Cardiac muscle cell (in vitro differentiated cells and primary cell): Measurements from ENCODE around the gene TNN. TPM values are rescaled to one million over a fixed set of nuclear protein-coding genes. Genes with fewer than 3 reads are reported as not detected.

ENCODE experiments used
- DNase-seq, 2 donors: peaks; one replicate each; pipeline versions ENCODE4 v3.0.0 to v3.0.0-alpha.2; 2010 to 2017; ENCODE audit warnings: low read depth in 1 of 2, low spot score in 1 of 2
- H3K27ac ChIP-seq: fragments of 200-600 bp; sonication (generic); 2 replicates; pipeline ENCODE4 v1.5.1; 2016
- H3K27me3 ChIP-seq: fragments of 200-600 bp; sonication (generic); 2 replicates; pipeline ENCODE4 v1.6.0; 2016; ENCODE audit warnings: control low read depth
- H3K36me3 ChIP-seq: fragments of 200-600 bp; sonication (generic); 2 replicates; pipeline ENCODE4 v1.5.1; 2016; ENCODE audit warnings: control low read depth
- H3K4me1 ChIP-seq: fragments of 200-600 bp; sonication (generic); 2 replicates; pipeline ENCODE4 v1.8.1; 2017; ENCODE audit warnings: low read depth, mild to moderate bottlenecking, mixed run types
- H3K4me3 ChIP-seq: fragments of 200-600 bp; sonication (generic); 2 replicates; pipeline ENCODE4 v1.5.1; 2016; ENCODE audit warnings: mild to moderate bottlenecking
- H3K9me3 ChIP-seq: fragments of 200-600 bp; sonication (generic); 2 replicates; pipeline ENCODE4 v1.5.1; 2017; ENCODE audit warnings: low read depth, mild to moderate bottlenecking, control low read depth
- polyA plus RNA-seq: library from polyadenylated mRNA; unstranded; fragments of >200 nt; fragmentation: Nextera tagmentation; extraction: Ambion mirVana; gene quantifications from 2 replicates; pipeline ENCODE4 v1.2.1, GENCODE V29; 2016
- total RNA-seq: library from RNA; depleted of rRNA; stranded (reverse); fragments of >200 nt; gene quantifications from 2 replicates; pipeline ENCODE4 v1.2.3, GENCODE V29; 2016
- TF ChIP-seq, protein P1 (sequence below): IDR thresholded peaks from 2 replicates; pipeline ENCODE4 v1.5.1; 2012; ENCODE audit warnings: low read depth, mild to moderate bottlenecking, low read length

TNN gene
- total and polyA plus RNA-seq, 2 experiments from 2014 or later, result not detected

DNA sequence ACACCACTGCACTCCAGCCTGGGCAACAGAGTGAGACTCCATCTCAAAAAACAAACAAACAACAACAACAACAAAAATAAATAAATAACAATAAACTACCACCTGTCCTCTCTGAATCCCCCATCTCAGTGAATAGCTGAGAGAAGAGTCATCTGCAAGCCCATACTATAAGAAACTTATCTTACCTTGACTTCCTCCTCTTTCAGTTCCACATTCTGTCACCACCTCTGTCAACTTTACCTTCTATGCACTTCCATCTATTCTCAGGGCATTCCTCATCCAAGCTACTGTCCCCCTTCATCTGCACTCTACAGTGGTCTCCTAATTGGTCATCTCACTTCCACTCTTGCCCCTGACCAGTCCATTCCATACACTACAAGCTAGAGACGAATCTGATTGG lies 66.9 kb downstream of the TNN start:
- H3K27me3 ChIP-seq, result no peaks in the 10 kb centered on the region
- no peaks in the 10 kb centered on the region for H3K4me1 ChIP-seq

DNA sequence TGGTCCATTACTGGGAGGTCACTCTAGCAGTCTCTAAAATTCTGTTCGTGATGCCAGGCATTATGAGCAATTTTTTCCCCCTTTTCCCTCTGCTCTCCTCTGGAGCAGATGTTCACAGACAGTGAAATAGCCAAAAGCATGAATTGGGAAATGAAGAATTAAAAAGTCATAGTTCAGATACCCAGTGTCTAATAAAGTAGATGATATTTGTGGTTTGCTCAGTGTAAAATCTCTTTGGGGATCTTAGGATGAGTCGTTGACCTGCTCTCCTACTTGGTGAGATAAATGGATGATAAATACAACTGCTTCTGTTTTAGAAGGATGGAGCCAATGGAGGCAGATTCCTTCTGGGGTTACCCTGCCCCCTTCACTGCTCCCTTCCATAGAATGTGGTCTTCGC lies 68.6 kb downstream of the TNN start:
- TF ChIP-seq, protein P1, sequence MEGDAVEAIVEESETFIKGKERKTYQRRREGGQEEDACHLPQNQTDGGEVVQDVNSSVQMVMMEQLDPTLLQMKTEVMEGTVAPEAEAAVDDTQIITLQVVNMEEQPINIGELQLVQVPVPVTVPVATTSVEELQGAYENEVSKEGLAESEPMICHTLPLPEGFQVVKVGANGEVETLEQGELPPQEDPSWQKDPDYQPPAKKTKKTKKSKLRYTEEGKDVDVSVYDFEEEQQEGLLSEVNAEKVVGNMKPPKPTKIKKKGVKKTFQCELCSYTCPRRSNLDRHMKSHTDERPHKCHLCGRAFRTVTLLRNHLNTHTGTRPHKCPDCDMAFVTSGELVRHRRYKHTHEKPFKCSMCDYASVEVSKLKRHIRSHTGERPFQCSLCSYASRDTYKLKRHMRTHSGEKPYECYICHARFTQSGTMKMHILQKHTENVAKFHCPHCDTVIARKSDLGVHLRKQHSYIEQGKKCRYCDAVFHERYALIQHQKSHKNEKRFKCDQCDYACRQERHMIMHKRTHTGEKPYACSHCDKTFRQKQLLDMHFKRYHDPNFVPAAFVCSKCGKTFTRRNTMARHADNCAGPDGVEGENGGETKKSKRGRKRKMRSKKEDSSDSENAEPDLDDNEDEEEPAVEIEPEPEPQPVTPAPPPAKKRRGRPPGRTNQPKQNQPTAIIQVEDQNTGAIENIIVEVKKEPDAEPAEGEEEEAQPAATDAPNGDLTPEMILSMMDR, result no peak
- H3K4me3 ChIP-seq, result no peak overlapping the region
- no peaks in the 10 kb centered on the region for H3K9me3 ChIP-seq
- no peak for DNase-seq
- H3K27ac ChIP-seq, result no peak overlapping the region
- H3K4me1 ChIP-seq, result no peaks in the 10 kb centered on the region
- no peaks in the 10 kb centered on the region for H3K36me3 ChIP-seq
- H3K27me3 ChIP-seq, result no peaks in the 10 kb centered on the region

More for the DNA sequence above, 66.9 kb downstream of the TNN start:
- TF ChIP-seq, protein P1, result no peak
- Histone ChIP-seq H3K36me3 (no peaks in the 10 kb centered on the region), H3K9me3 (no peaks in the 10 kb centered on the region), H3K4me3 (no peak overlapping the region), H3K27ac (no peak overlapping the region)
- no peak for DNase-seq

DNA sequence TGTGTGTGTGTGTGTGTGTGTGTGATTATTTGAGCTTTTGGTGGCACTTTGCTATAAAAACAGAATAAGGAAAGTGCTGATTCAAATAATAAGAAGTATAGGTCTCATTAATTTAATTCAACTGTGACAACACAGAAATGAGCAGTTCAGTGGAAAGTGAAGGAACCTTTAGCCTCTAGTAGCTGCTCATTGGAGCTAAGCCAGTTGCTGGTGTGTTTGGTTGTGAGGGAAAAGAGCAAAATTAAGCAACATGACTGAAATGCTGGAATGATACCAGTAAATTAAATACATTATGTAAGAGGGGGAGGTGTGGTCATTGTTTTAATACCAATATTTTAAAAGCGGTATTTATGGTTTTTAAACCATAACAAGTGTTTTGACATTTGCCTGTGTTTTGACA lies 69.7 kb downstream of the TNN start:
- Histone ChIP-seq H3K27ac (no peak overlapping the region), H3K36me3 (no peaks in the 10 kb centered on the region), H3K4me3 (no peak overlapping the region), H3K4me1 (no peaks in the 10 kb centered on the region), H3K27me3 (no peaks in the 10 kb centered on the region), H3K9me3 (no peaks in the 10 kb centered on the region)
- TF ChIP-seq, protein P1, result no peak
- DNase-seq, result peak in 1 of 2 donors; percentile 7

DNA sequence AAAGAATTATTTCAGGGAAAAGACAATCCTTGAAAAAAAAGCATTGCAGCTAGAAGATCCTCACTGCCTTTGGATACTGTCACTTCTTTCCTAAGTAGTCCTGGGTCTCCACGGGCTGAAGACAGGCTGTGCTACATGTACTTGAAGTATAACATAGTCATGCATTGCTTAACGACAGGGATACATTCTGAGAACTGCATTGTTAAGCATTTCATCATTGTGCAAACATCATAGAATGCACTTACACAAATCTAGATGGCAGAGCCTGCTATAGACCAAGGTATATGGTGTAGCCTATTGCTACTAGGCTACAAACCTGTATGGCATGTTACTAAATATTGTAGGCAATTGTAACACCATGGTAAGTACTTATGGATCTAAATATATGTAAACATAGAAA lies 70.9 kb downstream of the TNN start:
- TF ChIP-seq, protein P1, result no peak

DNA sequence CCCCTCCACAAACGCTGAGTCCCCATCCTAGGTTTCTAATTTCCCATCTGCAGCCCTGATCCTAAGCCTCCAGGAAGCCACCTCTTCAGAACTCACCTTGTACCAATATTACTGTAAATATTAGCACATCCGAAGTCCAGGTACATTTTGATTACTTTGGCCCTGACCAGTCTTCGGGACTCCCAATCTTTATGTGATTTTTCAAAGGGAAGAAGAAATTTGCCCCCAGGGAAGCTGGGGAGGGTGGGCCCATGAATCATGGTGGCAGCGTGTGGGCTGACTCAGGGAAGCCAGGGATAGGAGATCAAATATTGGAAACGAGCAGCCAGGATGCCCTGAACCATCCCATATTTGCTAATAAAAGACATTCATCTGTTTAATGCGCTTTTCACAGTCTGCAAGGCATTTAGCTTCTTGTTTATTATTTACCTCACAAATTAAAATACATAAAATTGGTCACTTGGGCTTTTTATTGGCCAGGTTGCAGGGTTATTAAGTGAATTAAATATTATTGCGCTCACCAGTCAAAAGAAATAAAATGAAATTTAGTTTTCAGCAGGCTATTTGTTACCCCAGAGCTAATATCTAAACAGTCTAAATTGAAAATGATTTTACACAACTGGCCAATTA lies 78.4 kb downstream of the TNN start:
- H3K27ac ChIP-seq, result no peak overlapping the region
- H3K27me3 ChIP-seq, result peaks cover 15% of the 10 kb centered on the region
- DNase-seq, result no peak
- no peak overlapping the region for H3K4me3 ChIP-seq
- H3K9me3 ChIP-seq, result no peaks in the 10 kb centered on the region
- TF ChIP-seq, protein P1, result no peak
- no peaks in the 10 kb centered on the region for H3K36me3 ChIP-seq
- no peaks in the 10 kb centered on the region for H3K4me1 ChIP-seq

More for the DNA sequence above, 70.9 kb downstream of the TNN start:
- Histone ChIP-seq H3K36me3 (no peaks in the 10 kb centered on the region), H3K4me3 (no peak overlapping the region), H3K27ac (no peak overlapping the region), H3K27me3 (no peaks in the 10 kb centered on the region), H3K4me1 (no peaks in the 10 kb centered on the region), H3K9me3 (no peaks in the 10 kb centered on the region)
- DNase-seq, result no peak
